Heart right ventricle (tissue), 16 donors: Measurements from ENCODE around the gene TNFRSF1B. TPM values are rescaled to one million over a fixed set of nuclear protein-coding genes. Genes with fewer than 3 reads are reported as not detected.

Source experiments
- ATAC-seq, 8 donors: fragments of 200-7000 bp; cut with Tn5 transposase; one replicate each; pipeline ENCODE4 v1.9.1; 2020; ENCODE audit warnings: mild to moderate bottlenecking in 8 of 8, moderate library complexity in 8 of 8, moderate number of reproducible peaks in 1 of 8
- DNase-seq, 2 donors: peaks; one replicate each; pipeline ENCODE4 v3.0.0-alpha.2; 2020
- H3K27ac ChIP-seq, 10 donors: fragments of 200-600 bp; sonication (generic) in 2 of 10; one replicate each; pipeline versions ENCODE4 v1.5.0 to v1.8.0; 2020 to 2022; ENCODE audit warnings: mild to moderate bottlenecking in 3 of 10
- H3K27me3 ChIP-seq, 7 donors: fragments of 200-600 bp; one replicate each; pipeline ENCODE4 v1.8.0; 2021 to 2022; ENCODE audit warnings: mild to moderate bottlenecking in 2 of 7
- H3K36me3 ChIP-seq, 9 donors: fragments of 200-600 bp; sonication (generic) in 1 of 9; one replicate each; pipeline versions ENCODE4 v1.5.0 to v1.8.0; 2020 to 2022; ENCODE audit warnings: mild to moderate bottlenecking in 2 of 9
- H3K4me1 ChIP-seq, 9 donors: fragments of 200-600 bp; sonication (generic) in 1 of 9; one replicate each; pipeline versions ENCODE4 v1.5.0 to v1.8.0; 2020 to 2022; ENCODE audit warnings: mild to moderate bottlenecking in 4 of 9
- H3K4me3 ChIP-seq, 10 donors: fragments of 200-600 bp; sonication (generic) in 2 of 10; one replicate each; pipeline versions ENCODE4 v1.5.0 to v1.8.0; 2020 to 2022; ENCODE audit warnings: mild to moderate bottlenecking in 7 of 10, moderate library complexity in 2 of 10
- H3K9me3 ChIP-seq, 11 donors: fragments of 200-600 bp in 10 of 11; sonication (generic) in 2 of 11; one replicate each; pipeline versions ENCODE4 v1.5.0 to v1.8.0; 2013 to 2022; ENCODE audit warnings: mild to moderate bottlenecking in 2 of 11, control low read depth in 1 of 11, moderate library complexity in 1 of 11
- CTCF ChIP-seq, 9 donors: fragments of 200-600 bp; sonication (generic) in 2 of 9; IDR thresholded peaks; one replicate each; pipeline versions ENCODE4 v1.5.0 to v1.8.0; 2021 to 2022; ENCODE audit warnings: antibody characterized with exemption in 9 of 9, mild to moderate bottlenecking in 5 of 9, moderate library complexity in 1 of 9
- WGBS, 2 donors: extraction: QIAGEN DNeasy Blood & Tissue Kit; methylation state at CpG; one replicate each; pipeline ENCODE4 v1.1.7; 2013; ENCODE audit warnings: inconsistent platforms in 1 of 2; 5-methylcytosine and 5-hydroxymethylcytosine counted together
- intact Hi-C, 10 donors: fragments of 100-400 bp; cut with DNase I; formaldehyde crosslinking; loops; one replicate each; pipeline versions ENCODE4 v1.11.1 to v1.14.2; 2022
- polyA plus RNA-seq, 2 donors: library from polyadenylated mRNA; stranded (reverse); fragments of 200-250 nt; gene quantifications; one replicate each; pipeline ENCODE4 v1.2.3, GENCODE V29; 2013
- total RNA-seq, 10 donors: library from RNA; stranded (reverse); fragmentation: NEBNext Ultra II Directional in 3 of 10; extraction: Animal tissue kit (Norgen Biotek cat#: 25700) in 3 of 10; gene quantifications; one replicate each; pipeline versions ENCODE4 v1.2.1 to v1.2.4, GENCODE V29; 2021 to 2023
- donor health status: Arrhythmogenic right ventricular cardiomyopathy.
- donor health status: ischemic (EF 13 %, LVEDD 7.1; RV severe dilation, severe dysfunction).
- donor health status: healthy with polysubstance abuse.
- donor health status: DM: no; HTN: yes; CAD: no.
- donor health status: DM: no; HTN: no; CAD: no.
- donor health status: ischemic (EF 25% LVEDD 6.9; RV normal size, moderate dysfunction).
- donor health status: ischemic (EF 25% LVEDD 5.7; RV mildly dilated, moderate dysfunction).
- donor health status: healthy.
- donor health status: DM: yes; HTN: yes; CAD: no.
- donor health status: Ischemic cardiomyopathy.
- donor health status: ischemic (EF 35%, LVEDD 5.7; RV mildly dilated, moderate dysfunction).
- donor health status: nonischemic (EF 11% LVEDD 7.7; RV severe dilation, severe dysfunction).
- donor health status: DM: yes; HTN: yes; CAD: no.
- donor health status: PGD.
- donor health status: ischemic (EF 29% LVEDD 5.4; RV normal size, mild dysfunction).
- donor health status: nonischemic (EF 23%, LVEDD 6.1; RV moderate dilation, normal function).

Gene TNFRSF1B
- total and polyA plus RNA-seq, 12 donors, result 8.0 to 55.4 (median 15.2) TPM

GRCh38 chr1:12189328-12189682 is 22.5 kb downstream of the TNFRSF1B start:
- TF ChIP-seq CTCF (IDR thresholded peaks at IDR 0.05), result no peak
- Histone ChIP-seq H3K27me3 (no peaks in the 10 kb centered on the region), H3K4me1 (peaks cover 16 to 61% (median 49%) of the 10 kb centered on the region in 9 donors), H3K36me3 (peaks cover 0 to 82% (median 16%) of the 10 kb centered on the region in 9 donors), H3K9me3 (no peaks in the 10 kb centered on the region), H3K4me3 (no peak overlapping the region), H3K27ac (no peak overlapping the region)
- intact Hi-C loops, result no loop called here
- DNase-seq (no peak), ATAC-seq (no peak)
- WGBS, 2 donors, result 74 to 75% methylated on average over 5 of the region's 5 CpGs

- Histone ChIP-seq H3K4me1 (peaks cover 0 to 59% (median 27%) of the 10 kb centered on the region in 9 donors), H3K4me3 (no peak overlapping the region), H3K27me3 (no peaks in the 10 kb centered on the region), H3K36me3 (peaks cover 0 to 99% (median 16%) of the 10 kb centered on the region in 9 donors), H3K27ac (no peak overlapping the region), H3K9me3 (no peaks in the 10 kb centered on the region)
- ATAC-seq (peak in 1 of 8 donors; percentile 11), DNase-seq (no peak)
- intact Hi-C loops, result loop anchor here in 1 of 10 donors (5.0 kb wide), 1 partner anchor 49 kb away; no protein-coding TSS in a partner anchor
- 88 to 89% methylated on average over 56 to 58 of the region's 58 CpGs for WGBS, 2 donors
- TF ChIP-seq CTCF (IDR thresholded peaks at IDR 0.05), result no peak
Measured at GRCh38 chr1:12191242-12192032, 24.6 kb downstream of the TNFRSF1B start.

- H3K36me3 ChIP-seq, result peaks cover 0 to 97% (median 16%) of the 10 kb centered on the region in 9 donors
- DNase-seq (no peak), ATAC-seq (peak in 1 of 8 donors; percentile 11)
- no peaks in the 10 kb centered on the region for H3K27me3 ChIP-seq
- H3K4me3 ChIP-seq, result no peak overlapping the region
- TF ChIP-seq CTCF (IDR thresholded peaks at IDR 0.05), result no peak
- H3K4me1 ChIP-seq, result peaks cover 0 to 41% (median 0%) of the 10 kb centered on the region in 9 donors
- H3K9me3 ChIP-seq, result no peaks in the 10 kb centered on the region
- peak overlapping the region in 1 of 10 donors; percentile 76 for H3K27ac ChIP-seq
- intact Hi-C loops, result loop anchor here in 1 of 10 donors (5.0 kb wide), 1 partner anchor 52 kb away; no protein-coding TSS in a partner anchor
- WGBS, 2 donors, result 84 to 87% methylated on average over 14 of the region's 14 CpGs
Measured at GRCh38 chr1:12194666-12195216, 27.9 kb downstream of the TNFRSF1B start.

GRCh38 chr1:12195416-12195815 is 28.6 kb downstream of the TNFRSF1B start:
- peak overlapping the region in 1 of 10 donors; percentile 76 for H3K27ac ChIP-seq
- DNase-seq, result no peak
- WGBS, 2 donors, result 54 to 68% methylated on average over 3 of the region's 3 CpGs

More at GRCh38 chr1:12195416-12195815, 28.6 kb downstream of the TNFRSF1B start:
- Histone ChIP-seq H3K4me3 (no peak overlapping the region), H3K4me1 (peaks cover 0 to 41% (median 0%) of the 10 kb centered on the region in 9 donors), H3K36me3 (peaks cover 0 to 97% (median 16%) of the 10 kb centered on the region in 9 donors), H3K9me3 (no peaks in the 10 kb centered on the region), H3K27me3 (no peaks in the 10 kb centered on the region)
- intact Hi-C loops, result no loop called here
- no peak for TF ChIP-seq CTCF (IDR thresholded peaks at IDR 0.05)
- no peak for ATAC-seq
